Fibroblast of mammary gland (primary cell): ENCODE measurements around the gene RHOF.

ENCODE experiments used
- DNase-seq: peaks from one replicate; pipeline ENCODE4 v3.0.0-alpha.2; 2010; ENCODE audit warnings: low read depth
- H3K4me3 ChIP-seq: 2 replicates; pipeline ENCODE4 v1.5.1; 2011; ENCODE audit warnings: low read depth, mild to moderate bottlenecking, low read length, moderate library complexity; ENCODE audit not compliant: control insufficient read depth
- CTCF ChIP-seq: conservative IDR thresholded peaks from 2 replicates; pipeline ENCODE4 v1.5.1; 2011; ENCODE audit warnings: low read depth, low read length, inconsistent platforms; ENCODE audit not compliant: control insufficient read depth, insufficient read depth

Gene RHOF

GRCh38 chr12:121779422-121779895 is 14.0 kb downstream of the RHOF start:
- no peak for DNase-seq
- H3K4me3 ChIP-seq = no peak overlapping the region
- no peak for TF ChIP-seq CTCF

DNA sequence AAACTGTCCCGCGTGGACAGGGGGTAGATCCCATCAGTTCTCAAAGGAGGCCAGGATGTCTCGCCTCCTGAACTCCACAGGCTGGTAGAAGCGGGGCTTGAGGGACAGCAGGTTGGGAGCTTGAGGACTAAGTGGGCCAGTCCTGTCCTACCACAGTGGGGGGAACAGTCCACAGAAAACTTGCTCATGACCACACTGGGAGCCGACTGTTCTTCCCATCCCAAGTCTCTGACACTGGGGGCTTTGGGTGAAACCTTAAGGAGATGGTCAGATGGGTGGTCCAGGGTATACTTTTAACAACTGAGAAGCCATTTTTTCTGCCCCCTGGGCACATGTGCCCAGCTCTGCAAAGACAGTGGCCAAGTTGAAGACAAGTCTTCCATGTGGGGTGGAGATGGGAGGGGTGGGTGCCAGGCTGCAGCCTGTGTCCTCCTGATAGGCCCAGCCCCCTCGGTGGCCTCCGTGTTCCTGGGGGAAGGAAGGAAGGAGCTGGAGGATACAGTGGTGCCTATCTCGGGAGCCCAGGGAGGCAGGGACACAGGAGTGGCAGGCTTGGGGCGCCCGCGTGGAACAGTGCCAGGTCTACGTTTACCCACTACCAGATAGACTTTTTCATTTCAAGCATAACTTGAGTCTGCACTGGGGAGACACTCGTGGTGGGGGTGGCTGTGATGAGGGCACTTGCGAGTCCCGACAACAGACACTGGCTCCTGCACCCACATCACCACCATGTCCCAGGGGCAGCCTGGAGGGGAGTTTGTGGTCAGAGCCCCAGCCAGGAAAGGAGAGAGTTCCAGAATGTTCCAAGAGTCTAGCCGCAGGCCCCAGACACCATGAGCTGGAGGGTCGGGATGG is 14.7 kb downstream of the RHOF start:
- no peak for TF ChIP-seq CTCF
- H3K4me3 ChIP-seq = no peak overlapping the region
- no peak for DNase-seq

DNA sequence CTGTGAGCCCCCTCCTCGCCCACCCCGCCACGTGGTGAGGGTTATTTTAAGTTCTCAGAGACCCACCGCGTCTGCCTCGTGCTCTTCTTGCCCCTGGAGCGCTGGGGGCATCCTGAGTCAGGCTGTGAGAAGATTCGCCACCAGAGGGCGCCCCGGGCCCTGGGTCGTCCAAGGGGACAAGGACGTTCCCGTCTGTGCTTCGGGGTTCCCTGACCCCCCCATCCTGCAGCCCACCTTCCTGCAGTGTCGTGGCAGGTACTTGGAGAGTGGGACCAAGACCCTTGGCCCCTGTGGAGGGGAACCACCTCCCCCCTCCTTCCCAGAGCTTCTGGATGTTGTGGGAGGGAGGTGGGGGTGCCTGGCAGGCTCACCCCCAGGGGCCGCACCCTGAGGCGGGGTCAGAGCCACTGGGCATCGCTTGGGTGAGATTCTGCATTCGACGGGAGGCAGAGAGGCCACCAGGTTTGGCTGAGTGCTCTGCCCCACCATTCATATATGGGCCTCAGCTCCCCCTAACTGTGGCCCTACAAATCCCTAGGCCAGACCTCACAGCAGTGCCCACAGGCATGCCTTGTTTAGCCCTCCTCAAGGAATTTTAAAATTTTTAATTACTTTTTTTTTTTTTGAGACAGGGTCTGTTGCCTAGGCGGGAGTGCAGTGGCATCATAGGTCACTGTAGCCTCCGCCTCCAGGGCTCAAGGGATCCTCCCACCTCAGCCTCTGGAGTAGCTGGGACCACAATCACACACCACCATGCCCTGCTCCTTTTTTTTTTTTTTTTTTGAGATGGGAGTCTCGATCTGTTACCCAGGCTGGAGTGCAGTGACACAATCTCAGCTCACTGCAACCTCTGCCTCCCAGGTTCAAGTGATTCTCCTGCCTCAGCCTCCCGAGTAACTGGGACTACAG is 17.0 kb downstream of the RHOF start:
- peak; percentile 60 for DNase-seq
- no peak overlapping the region for H3K4me3 ChIP-seq
- TF ChIP-seq CTCF = peak; percentile 70

DNA sequence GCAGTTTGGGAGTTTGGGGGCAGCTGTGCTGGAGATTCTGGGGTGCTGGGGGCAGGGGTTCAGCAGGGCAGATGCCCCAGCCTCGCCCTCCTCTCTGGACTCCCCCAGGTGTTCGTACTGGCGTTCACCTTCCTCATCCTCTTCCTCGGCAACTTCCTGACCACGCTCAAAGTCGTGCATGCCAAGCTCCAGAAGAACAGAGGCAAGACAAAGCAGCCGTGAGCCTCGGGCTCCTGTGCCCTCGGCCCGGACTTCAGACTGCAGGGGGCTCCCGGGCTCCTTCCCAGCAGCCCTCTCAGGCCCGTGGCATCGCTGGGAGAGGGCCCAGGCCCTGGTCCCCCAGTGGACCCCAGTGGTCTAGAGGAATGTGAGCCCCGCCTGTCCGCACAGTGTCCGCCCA is 18.0 kb downstream of the RHOF start:
- DNase-seq = no peak
- H3K4me3 ChIP-seq = no peak overlapping the region
- TF ChIP-seq CTCF = no peak

DNA sequence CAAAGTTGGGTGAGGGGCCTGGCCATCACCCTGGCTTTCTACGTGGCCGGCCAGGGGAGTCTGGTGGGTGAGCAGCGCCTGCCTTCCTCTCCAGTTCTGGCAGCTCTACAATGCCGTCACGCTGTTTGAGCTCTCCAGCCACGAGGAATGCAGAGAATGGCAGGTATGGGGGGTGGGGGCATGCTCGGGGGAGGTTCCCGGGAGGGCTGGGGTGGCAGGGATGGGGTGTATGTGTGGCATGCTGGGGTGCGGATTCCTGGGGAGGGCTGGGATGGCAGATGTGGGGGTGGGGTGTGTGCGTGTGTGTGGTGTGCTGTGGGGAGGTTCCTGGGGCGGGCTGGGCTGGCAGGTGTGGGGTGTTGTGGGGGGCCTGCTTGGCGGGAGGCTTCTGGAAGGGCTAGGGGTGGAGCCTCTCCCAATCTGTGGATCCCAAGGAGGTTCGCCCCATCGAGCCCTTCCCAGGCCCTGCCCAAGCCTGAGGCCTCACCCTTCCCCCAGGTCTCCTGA is 18.5 kb downstream of the RHOF start:
- no peak for TF ChIP-seq CTCF

DNA sequence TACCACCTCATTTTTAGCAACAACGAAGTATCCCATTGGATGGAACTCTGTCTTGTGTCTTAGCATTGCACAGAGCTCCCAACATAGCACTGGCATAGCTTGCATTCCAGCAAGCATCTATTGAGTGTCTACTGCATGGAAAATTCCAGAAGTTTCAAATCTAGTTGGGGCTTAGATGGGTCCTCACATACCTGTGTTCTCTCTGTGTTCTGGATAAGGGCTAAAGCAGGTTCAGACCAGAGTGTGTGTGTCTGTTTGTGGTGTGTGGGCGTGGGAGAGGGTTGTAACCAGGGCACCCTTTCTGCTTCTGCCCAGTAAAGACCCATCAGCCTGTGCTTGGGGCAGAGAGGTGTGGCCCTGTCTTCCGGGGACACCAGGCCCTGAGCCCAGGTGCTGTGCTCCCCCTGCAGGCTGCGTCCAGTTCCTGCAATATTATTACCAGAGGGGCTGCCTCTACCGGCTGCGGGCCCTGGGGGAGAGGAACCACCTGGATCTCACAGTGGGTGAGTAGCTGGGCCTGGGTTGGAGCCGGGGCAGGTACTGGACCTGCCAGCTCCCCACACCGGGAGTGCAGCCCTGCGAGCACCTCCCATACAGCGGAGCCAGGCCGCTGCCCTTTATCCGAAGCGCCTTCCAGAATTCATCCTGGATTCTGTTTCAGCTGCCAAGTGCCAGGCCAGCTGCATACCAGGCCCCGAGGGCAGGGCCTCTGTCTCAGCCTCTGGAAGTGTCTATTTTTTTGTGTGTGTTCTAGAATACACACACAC is 20.3 kb downstream of the RHOF start:
- peak; percentile 78 for TF ChIP-seq CTCF
- no peak overlapping the region for H3K4me3 ChIP-seq
- DNase-seq = peak; percentile 62

More for the DNA sequence above, 18.5 kb downstream of the RHOF start:
- H3K4me3 ChIP-seq = no peak overlapping the region
- DNase-seq = no peak
